ENCODE measurements around the gene LAMB3.

The LAMB3 gene

GRCh38 chr1:209630383-209631225 is 21.6 kb downstream of the LAMB3 start:
- no peak for DNase-seq

- DNase-seq = no peak
These were observed 22.4 kb downstream of the LAMB3 start for GRCh38 chr1:209629621-209630382.

GRCh38 chr1:209628618-209629299 is 23.5 kb downstream of the LAMB3 start:
- DNase-seq = no peak

- DNase-seq = peak; percentile 86 to 89
These were observed 24.5 kb downstream of the LAMB3 start for GRCh38 chr1:209627732-209628196.

- no peak for DNase-seq
These were observed 25.0 kb downstream of the LAMB3 start for GRCh38 chr1:209627027-209627731.

GRCh38 chr1:209626346-209627026 is 25.7 kb downstream of the LAMB3 start:
- DNase-seq = no peak

GRCh38 chr1:209625791-209626285 is 26.4 kb downstream of the LAMB3 start:
- no peak for DNase-seq

GRCh38 chr1:209624558-209625549 is 27.4 kb downstream of the LAMB3 start:
- DNase-seq = no peak

- no peak for DNase-seq
These were observed 29.1 kb downstream of the LAMB3 start for GRCh38 chr1:209622841-209623829.

- DNase-seq = no peak
These were observed 30.2 kb downstream of the LAMB3 start for GRCh38 chr1:209621741-209622655.

GRCh38 chr1:209621286-209621685 is 30.9 kb downstream of the LAMB3 start:
- DNase-seq = no peak

- DNase-seq = no peak
These were observed 31.7 kb downstream of the LAMB3 start for GRCh38 chr1:209620487-209620884.

GRCh38 chr1:209619696-209620486 is 32.3 kb downstream of the LAMB3 start:
- DNase-seq = no peak

- DNase-seq = no peak
These were observed 33.3 kb downstream of the LAMB3 start for GRCh38 chr1:209618756-209619420.

GRCh38 chr1:209618291-209618690 is 33.9 kb downstream of the LAMB3 start:
- no peak for DNase-seq

- DNase-seq = no peak
These were observed 34.5 kb downstream of the LAMB3 start for GRCh38 chr1:209617755-209618154.

Measured in stimulated activated CD4-positive, alpha-beta T cell treated with anti-CD3 and anti-CD28 coated beads, Interleukin-2, amount 100 ng/mL, for 24 hours (primary cell).